Inflammatory macrophage (primary cell): ENCODE results near the gene SERPINA10.
"Not testable (repeated sequence)": the region's sequence is repeated elsewhere in the genome, so short reads cannot be mapped to it uniquely, and the experiment has no call there.

Experiments
- DNase-seq, 2 donors: peaks; one replicate each; pipeline ENCODE4 v3.0.0-alpha.2; 2020 to 2022

SERPINA10 gene

GRCh38 chr14:94313991-94314655 is 21.1 kb upstream of the SERPINA10 start:
- no peak for DNase-seq

GRCh38 chr14:94312481-94313246 is 19.6 kb upstream of the SERPINA10 start:
- DNase-seq = no peak

- no peak for DNase-seq
These were observed 17.2 kb upstream of the SERPINA10 start for GRCh38 chr14:94310248-94310647.

- DNase-seq = no peak
These were observed 16.7 kb upstream of the SERPINA10 start for GRCh38 chr14:94309721-94310120.

GRCh38 chr14:94307410-94307992 is 14.4 kb upstream of the SERPINA10 start:
- peak; percentile 25 to 28 for DNase-seq

- DNase-seq = no peak
These were observed 13.2 kb upstream of the SERPINA10 start for GRCh38 chr14:94306047-94306978.

- DNase-seq = no peak
These were observed 12.6 kb upstream of the SERPINA10 start for GRCh38 chr14:94305620-94306019.

- no peak for DNase-seq
These were observed 11.2 kb upstream of the SERPINA10 start for GRCh38 chr14:94304243-94304642.

GRCh38 chr14:94303111-94303510 is 10.0 kb upstream of the SERPINA10 start:
- no peak for DNase-seq

- DNase-seq = no peak
These were observed 5.1 kb upstream of the SERPINA10 start for GRCh38 chr14:94298130-94298529.

- DNase-seq = not testable (repeated sequence)
These were observed 3.1 kb upstream of the SERPINA10 start for GRCh38 chr14:94296181-94296545.

GRCh38 chr14:94295360-94296180 is 2.5 kb upstream of the SERPINA10 start:
- DNase-seq = no peak

GRCh38 chr14:94293578-94293924 is 483 bp upstream of the SERPINA10 start:
- no peak for DNase-seq

- DNase-seq = no peak
These were observed 569 bp downstream of the SERPINA10 start for GRCh38 chr14:94292526-94292871.

- no peak for DNase-seq
These were observed 1.1 kb downstream of the SERPINA10 start for GRCh38 chr14:94291906-94292525.

- DNase-seq = no peak
These were observed 1.7 kb downstream of the SERPINA10 start for GRCh38 chr14:94291159-94291905.

GRCh38 chr14:94290197-94290596 is 2.9 kb downstream of the SERPINA10 start:
- DNase-seq = no peak

GRCh38 chr14:94288610-94289465 is 4.2 kb downstream of the SERPINA10 start:
- DNase-seq = no peak

GRCh38 chr14:94285158-94285557 is 7.9 kb downstream of the SERPINA10 start:
- DNase-seq = no peak

- DNase-seq = no peak
These were observed 8.8 kb downstream of the SERPINA10 start for GRCh38 chr14:94284221-94284620.
